Subcutaneous adipose tissue (tissue), 4 donors: ENCODE data around the gene ELFN1. TPM values are rescaled to one million over a fixed set of nuclear protein-coding genes. Genes with fewer than 3 reads are reported as not detected.

Experiments used
- total RNA-seq, 4 donors: library from RNA; depleted of rRNA; stranded (reverse); fragments of >200 nt; gene quantifications; one replicate each; pipeline ENCODE4 v1.1.0, GENCODE V29; 2016
- TF ChIP-seq, protein P1 (sequence below): fragments of 450-650 bp; IDR thresholded peaks from one replicate; pipeline ENCODE4 v1.5.1; 2016; ENCODE audit warnings: low read depth, mild to moderate bottlenecking, control low read depth, antibody characterized with exemption, moderate library complexity

The ELFN1 gene
- total RNA-seq, 4 donors from 2014 or later = 0.51 to 3.6 (median 0.85) TPM

DNA sequence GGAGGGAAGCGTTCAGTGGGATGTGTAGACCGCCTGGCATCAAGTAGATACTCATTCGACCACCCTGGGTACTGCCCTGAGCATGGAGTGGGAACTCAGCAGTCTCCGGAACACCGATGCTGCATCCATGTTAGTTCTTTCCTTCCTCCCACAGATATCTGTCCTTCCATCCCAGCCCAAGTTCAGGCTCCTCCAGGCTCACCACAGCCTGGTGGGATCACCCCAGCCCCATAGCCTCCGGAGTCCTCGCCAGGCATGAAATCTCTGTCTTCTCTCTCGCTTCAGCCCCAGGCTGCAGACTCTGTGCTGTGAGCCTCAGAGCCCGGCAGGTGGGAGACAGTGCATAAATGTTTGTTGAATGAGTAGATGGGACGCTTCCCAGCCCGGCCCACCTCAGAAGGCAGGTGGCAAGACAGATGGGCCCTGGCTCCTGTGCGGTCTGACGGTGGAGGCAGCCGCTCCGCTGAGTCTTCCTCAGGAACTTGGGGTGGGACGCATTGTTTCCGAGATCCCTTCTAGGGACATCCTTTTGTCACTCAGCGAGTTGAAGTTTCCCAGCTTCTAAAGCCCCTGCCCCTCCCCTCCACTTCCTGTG lies 42.9 kb downstream of the ELFN1 start:
- TF ChIP-seq, protein P1, sequence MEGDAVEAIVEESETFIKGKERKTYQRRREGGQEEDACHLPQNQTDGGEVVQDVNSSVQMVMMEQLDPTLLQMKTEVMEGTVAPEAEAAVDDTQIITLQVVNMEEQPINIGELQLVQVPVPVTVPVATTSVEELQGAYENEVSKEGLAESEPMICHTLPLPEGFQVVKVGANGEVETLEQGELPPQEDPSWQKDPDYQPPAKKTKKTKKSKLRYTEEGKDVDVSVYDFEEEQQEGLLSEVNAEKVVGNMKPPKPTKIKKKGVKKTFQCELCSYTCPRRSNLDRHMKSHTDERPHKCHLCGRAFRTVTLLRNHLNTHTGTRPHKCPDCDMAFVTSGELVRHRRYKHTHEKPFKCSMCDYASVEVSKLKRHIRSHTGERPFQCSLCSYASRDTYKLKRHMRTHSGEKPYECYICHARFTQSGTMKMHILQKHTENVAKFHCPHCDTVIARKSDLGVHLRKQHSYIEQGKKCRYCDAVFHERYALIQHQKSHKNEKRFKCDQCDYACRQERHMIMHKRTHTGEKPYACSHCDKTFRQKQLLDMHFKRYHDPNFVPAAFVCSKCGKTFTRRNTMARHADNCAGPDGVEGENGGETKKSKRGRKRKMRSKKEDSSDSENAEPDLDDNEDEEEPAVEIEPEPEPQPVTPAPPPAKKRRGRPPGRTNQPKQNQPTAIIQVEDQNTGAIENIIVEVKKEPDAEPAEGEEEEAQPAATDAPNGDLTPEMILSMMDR = no peak

DNA sequence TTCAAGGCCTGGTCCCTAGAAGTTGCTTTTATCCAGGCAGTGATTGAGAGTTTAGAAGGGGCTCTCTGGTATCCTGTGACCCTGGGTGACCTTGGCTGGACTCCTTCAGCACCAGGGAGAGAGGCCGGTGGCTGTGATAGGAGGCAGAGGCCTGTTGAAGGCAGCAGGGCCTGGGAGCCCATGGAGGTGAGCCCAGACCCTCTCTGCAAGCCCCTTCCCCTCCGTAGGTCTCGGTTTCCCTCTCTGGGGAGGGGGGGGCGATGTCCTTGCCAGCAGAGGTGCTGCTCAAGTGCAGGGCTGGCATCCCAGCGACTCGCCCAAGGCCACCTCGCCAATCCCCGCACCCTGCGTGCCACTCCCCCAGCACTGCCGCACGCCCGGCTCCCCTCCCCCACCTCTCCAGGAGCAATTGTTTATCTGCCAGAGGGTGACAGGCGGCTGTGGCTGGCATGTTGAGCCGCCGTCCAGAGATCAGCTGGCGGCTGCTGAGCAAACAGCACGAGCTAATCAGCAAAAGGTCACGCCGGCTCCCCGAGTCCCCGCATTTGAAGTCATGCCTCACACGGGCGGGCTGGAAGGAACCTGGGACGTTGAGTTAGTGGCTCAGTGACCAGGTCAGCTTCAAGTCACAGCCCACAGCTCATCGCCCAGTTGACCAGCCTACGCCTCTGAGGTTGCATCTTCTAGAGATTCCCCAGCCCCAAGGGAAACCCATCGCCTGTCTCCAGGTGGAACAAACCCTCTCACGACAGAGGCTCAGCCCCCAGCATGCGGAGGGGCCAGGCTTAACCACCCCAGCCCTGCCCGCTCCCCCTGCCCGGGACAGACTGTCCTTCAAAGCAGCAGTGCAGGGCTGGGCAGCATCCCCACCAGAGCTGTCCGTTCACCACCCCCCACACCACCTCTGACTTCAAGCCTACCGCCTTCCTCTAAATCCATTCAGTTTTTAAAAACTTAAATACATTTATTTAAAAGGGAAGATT lies 43.7 kb downstream of the ELFN1 start:
- TF ChIP-seq, protein P1 = no peak

DNA sequence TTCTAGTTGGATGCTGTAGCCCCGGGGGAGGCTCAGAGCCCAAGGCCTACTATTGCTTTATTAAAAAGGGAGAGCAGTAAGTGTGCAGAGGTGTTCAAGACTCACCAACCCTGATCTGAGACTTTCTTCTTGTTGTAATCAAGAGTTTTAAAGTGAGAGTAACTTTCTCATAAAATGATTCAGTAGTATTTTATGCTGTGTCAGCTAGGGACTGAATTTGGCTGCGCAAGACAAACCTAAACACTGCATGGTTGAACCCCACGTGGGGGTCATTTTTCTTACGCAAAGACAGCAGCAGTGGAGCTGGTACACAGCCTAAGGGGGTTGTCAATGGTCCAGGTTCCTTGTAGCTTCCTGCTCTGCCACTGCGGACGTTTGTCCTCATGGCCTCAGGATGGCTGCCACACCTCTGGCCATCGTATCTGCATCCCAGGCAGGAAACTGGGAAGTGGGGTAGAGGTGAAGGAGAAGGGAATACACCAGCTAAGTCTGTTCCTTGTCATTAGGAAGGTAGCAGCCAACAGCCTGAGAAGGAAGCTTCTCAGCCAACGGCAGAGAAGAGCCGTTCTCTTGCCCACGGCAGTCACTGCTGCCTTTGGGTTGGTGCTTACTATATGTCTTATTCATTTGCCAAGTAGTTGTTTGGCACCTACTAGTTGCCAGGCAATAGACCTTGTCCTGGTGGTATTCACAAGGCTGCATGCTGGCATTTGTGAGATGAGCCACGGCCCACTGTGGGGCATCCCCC lies 44.7 kb downstream of the ELFN1 start:
- TF ChIP-seq, protein P1 = no peak

DNA sequence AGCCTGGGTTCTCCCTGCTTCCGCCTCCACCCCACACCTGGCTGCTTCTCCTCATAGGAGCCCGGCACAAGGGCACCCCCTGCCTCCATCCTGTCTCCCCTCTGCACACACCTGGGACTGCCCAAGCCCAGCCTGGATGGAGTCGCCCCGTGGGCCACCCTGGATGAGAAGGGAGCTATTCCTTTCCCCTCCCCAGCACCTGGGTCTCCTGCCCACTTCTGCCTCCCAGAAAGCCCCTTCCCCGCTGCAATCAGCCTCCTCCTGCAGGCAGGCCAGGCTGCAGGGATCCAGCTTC lies 45.2 kb downstream of the ELFN1 start:
- TF ChIP-seq, protein P1 = no peak

DNA sequence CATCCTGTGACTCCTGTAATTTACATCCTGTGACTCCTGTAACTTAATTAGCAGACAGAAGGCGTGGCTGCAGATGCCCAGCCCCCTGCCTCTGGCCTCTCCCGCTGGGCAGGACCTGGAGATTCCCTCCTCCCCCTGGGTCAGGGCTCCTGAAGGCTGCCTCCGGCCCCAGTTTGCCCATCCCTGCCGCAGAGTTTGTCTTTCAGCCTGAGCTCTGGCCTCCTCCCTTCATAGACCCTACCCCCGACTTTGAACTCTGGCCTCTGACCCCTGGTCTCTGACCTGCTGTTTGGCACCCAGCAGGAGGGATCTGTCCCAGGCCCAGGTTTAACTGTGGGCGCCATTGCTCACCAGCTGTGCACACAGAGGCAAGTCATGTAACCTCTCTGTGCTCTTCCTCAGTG lies 45.6 kb downstream of the ELFN1 start:
- TF ChIP-seq, protein P1 = no peak

DNA sequence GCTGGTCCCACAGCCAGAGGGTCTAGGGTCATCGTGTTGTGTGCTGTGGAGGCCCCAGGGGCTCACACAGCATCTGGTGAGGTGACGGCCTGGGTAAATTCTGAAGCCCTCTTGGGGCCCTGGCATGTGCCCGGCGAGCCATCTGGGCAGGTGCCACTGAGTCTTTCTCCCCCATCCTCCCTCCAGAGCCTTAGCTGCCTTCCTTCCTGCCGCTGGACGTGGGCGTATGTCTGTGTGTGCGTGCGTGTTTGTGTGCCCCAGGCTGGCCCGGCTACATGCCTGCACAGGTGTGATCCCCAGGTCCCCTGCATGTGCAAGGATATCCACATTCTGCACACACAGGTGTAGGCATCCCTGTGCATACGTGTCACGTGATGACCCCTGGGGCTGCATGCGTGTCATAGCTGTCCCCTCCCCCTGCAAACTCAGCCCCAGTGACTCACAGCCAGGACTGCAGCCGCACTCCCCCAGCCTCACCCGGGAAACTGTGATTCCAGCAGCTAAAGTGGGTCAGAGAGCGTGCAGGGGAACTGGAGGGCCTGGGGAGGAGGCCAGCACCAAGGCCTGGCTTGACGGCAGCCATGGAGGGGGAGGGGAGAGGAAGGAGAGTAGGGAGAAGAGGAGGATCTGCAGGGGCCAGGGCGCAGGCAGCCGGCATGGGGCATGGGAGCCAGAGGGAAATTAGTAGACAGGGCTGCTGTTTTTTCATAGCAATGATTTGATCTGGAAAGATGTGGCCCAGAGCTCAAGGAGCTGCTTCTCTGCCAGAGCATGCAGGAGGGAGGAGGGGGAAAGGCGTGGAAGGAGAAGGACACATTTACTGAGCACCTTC lies 46.4 kb downstream of the ELFN1 start:
- TF ChIP-seq, protein P1 = no peak
